AG04450 (cell line): ENCODE measurements around the gene KRTAP3-1. TPM values are rescaled to one million over a fixed set of nuclear protein-coding genes. Genes with fewer than 3 reads are reported as not detected.
"Not testable (repeated sequence)": the region's sequence is repeated elsewhere in the genome, so short reads cannot be mapped to it uniquely, and the experiment has no call there.

Experiments used
- CTCF ChIA-PET: fragments of 300-600, 350-600 bp; formaldehyde crosslinking; extraction: SDS; loops from one replicate; lab custom pipeline; 2022; ENCODE audit warnings: antibody characterized with exemption, inconsistent platforms; lab: Charles Lee
- POLR2A ChIA-PET: fragments of 350-600 bp; formaldehyde crosslinking; extraction: SDS; loops from one replicate; lab custom pipeline; 2021; ENCODE audit warnings: antibody characterized with exemption, inconsistent platforms; lab: Yijun Ruan, JAX
- DNase-seq: peaks from one replicate; pipeline ENCODE4 v3.0.0-alpha.2; 2011; ENCODE audit warnings: low read depth, low spot score
- H3K27ac ChIP-seq: one replicate; pipeline ENCODE4 v1.5.1; 2012; ENCODE audit warnings: low read depth, low read length, control low read depth
- H3K27me3 ChIP-seq: one replicate; pipeline ENCODE4 v1.6.0; 2012; ENCODE audit warnings: low read length; ENCODE audit not compliant: control insufficient read depth, insufficient read depth
- H3K4me3 ChIP-seq: 2 replicates; pipeline ENCODE4 v1.5.1; 2011; ENCODE audit warnings: mild to moderate bottlenecking, low read depth, low read length, control low read depth
- H3K9me3 ChIP-seq: 2 replicates; pipeline ENCODE4 v1.5.1; 2012; ENCODE audit warnings: low read length; ENCODE audit not compliant: control insufficient read depth, insufficient read depth
- polyA minus RNA-seq: library from RNA; depleted of rRNA, polyadenylated mRNA; stranded (reverse); fragments of >200 nt; gene quantifications from 2 replicates; pipeline ENCODE4 v1.2.3, GENCODE V29; 2011; rRNA and poly(A)+ RNA removed
- polyA plus RNA-seq: library from polyadenylated mRNA; depleted of rRNA; stranded (reverse); fragments of >200 nt; gene quantifications from 2 replicates; pipeline ENCODE4 v1.2.3, GENCODE V29; 2011; rRNA removed
- TF ChIP-seq, protein P1 (sequence below): IDR thresholded peaks from 2 replicates; pipeline ENCODE4 v1.5.1; 2011; ENCODE audit warnings: low read depth, low read length, control low read depth, inconsistent platforms

KRTAP3-1 gene
- not detected in 2 replicates for polyA plus RNA-seq
- not detected in 2 replicates for polyA minus RNA-seq

DNA sequence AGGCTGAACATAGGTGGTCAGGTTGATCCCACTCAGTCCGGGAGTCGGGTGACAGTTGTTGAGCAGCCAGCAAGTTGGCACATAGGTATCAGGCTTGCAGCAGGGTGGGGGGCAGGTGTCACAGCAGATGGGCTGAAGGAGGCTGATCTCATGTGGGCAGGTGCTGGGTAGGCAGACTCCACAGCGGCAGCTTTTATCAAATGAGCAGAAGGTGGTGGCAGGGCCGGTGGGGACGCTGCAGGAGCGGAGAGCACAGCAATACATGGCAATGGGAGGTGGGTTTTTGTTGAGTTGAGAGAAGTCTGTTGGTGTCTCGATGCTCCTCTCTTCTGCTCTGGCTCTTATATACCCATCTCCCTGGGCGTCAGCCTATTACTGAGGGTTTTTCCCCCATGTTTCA, at the start of gene KRTAP3-1:
Gene KRTAP3-1 (minus strand): TSS at position 318 of the 400 bp plus-strand sequence. CDS start 54 bp downstream, at position 264.
- TF ChIP-seq, protein P1, sequence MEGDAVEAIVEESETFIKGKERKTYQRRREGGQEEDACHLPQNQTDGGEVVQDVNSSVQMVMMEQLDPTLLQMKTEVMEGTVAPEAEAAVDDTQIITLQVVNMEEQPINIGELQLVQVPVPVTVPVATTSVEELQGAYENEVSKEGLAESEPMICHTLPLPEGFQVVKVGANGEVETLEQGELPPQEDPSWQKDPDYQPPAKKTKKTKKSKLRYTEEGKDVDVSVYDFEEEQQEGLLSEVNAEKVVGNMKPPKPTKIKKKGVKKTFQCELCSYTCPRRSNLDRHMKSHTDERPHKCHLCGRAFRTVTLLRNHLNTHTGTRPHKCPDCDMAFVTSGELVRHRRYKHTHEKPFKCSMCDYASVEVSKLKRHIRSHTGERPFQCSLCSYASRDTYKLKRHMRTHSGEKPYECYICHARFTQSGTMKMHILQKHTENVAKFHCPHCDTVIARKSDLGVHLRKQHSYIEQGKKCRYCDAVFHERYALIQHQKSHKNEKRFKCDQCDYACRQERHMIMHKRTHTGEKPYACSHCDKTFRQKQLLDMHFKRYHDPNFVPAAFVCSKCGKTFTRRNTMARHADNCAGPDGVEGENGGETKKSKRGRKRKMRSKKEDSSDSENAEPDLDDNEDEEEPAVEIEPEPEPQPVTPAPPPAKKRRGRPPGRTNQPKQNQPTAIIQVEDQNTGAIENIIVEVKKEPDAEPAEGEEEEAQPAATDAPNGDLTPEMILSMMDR: no peak
- Histone ChIP-seq H3K27me3 (no peaks in the 10 kb centered on the region), H3K27ac (no peak within 1 kb of the TSS), H3K9me3 (no peaks in the 10 kb centered on the region), H3K4me3 (no peak within 1 kb of the TSS)
- no peak for DNase-seq
- CTCF ChIA-PET: interaction anchor here (0.5 to 0.8 kb wide), 2 partner anchors 28 to 640 kb away, joined by 3 to 6 read pairs; no protein-coding TSS in a partner anchor
- POLR2A ChIA-PET: no interaction called here

DNA sequence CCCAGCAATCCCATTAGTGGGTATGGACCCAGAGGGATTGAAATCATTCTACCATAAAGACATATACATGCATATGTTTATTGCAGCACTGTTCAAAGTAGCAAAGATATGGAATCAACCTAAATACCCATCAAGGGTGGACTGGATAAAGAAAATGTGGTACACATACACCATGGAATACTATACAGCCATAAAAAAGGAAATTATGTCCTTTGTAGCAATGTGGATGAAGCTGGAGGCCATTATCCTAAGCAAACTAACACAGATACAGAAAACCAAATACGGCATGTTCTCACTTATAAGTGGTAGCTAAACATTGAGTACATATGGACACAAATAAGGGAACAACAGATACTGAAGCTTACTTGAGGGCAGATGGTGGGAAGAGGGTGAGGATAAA, 48.6 kb upstream of the KRTAP3-1 start:
- Histone ChIP-seq H3K27ac (no peak overlapping the region), H3K4me3 (no peak overlapping the region), H3K27me3 (no peaks in the 10 kb centered on the region), H3K9me3 (no peaks in the 10 kb centered on the region)
- no peak for DNase-seq
- ChIA-PET CTCF (no interaction called here), POLR2A (no interaction called here)
- TF ChIP-seq, protein P1: no peak

DNA sequence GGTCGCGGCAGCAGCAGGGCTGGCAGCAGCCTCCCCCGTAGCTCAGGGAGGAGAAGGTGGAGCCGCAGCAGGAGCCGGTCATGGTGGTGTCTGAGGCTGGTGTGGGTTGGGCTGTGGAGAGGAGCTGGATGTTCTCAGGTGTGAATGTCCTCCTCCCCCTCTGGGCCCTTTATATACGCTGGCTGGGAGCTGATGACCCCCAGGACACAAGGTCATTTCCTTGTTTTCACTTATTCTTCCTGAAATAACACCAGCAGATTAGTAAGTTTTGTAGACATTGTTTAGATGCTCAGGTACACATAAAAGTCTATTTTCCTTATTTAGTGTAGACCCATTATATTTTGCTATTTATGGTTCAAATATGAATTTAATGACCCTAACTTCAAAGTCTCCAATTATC, 46.2 kb upstream of the KRTAP3-1 start, which contains the start of gene KRTAP2-2:
Gene KRTAP2-2 (minus strand): TSS at position 101 of the 400 bp plus-strand sequence. CDS start 19 bp downstream, at position 82.
- H3K27ac ChIP-seq, POLR2A ChIA-PET, H3K27me3 ChIP-seq, H3K4me3 ChIP-seq, H3K9me3 ChIP-seq, DNase-seq: not testable (repeated sequence)
- CTCF ChIA-PET: interaction anchor here (1.3 kb wide), 1 partner anchor 273 kb away, joined by 3 read pairs; no protein-coding TSS in a partner anchor

DNA sequence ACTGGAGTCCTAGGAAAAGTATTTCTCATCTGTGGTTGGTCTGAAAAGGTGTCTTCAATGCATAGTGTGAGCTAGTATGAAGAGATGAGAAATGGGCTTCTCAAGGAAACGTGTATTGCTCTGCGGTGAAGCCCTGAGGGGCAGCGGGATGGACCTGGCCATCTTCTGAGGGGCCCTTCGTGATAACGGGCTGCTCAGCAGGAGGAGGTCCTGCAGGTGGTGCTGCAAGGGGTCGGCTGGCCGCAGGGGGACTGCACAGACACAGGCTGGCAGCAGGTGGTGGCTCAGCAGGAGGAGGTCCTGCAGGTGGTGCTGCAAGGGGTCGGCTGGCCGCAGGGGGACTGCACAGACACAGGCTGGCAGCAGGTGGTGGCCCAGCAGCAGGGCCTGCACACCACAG, 45.6 kb upstream of the KRTAP3-1 start:
- POLR2A ChIA-PET, CTCF ChIA-PET, H3K4me3 ChIP-seq, H3K9me3 ChIP-seq, DNase-seq, H3K27me3 ChIP-seq, H3K27ac ChIP-seq: not testable (repeated sequence)

DNA sequence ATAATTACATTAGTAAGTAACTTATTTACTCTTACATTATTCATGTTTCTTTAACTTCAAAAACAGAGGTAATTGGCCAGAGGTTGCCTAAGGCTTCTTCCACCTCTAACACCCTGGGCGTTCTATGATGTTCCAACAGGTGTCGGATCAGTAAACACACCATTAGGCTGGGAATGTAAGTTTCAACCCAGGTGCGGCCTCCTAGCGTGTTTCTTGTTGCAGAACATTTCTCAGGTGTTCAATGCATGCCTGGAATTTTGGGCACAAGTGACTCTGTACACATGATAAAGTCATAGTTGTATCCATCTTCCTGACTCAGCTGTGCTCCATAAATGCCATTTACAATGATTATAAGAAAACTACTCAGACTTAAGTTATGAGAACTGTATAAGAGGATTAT, 45.1 kb upstream of the KRTAP3-1 start:
- TF ChIP-seq, protein P1: no peak
- no peak for DNase-seq
- Histone ChIP-seq H3K9me3 (no peaks in the 10 kb centered on the region), H3K27me3 (no peaks in the 10 kb centered on the region), H3K4me3 (no peak overlapping the region), H3K27ac (no peak overlapping the region)
- ChIA-PET CTCF (no interaction called here), POLR2A (no interaction called here)

DNA sequence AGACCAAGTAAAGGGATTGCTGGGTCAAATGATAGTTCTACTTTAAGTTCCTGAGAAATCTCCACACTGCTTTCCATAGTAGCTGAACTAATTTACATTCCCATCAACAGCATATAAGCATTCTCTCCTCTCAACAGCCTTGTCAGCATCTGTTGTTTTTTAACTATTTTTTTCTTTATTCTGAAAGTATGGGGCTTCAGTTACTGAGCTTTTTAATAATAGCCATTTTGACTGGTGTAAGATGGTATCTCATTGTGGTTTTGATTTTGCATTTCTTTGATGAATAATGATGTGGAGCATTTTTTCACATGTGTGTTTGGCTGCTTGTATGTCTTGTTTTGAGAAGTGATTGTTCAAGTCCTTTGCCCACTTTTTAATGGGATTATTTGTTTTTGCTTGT, 43.6 kb upstream of the KRTAP3-1 start:
- ChIA-PET POLR2A (no interaction called here), CTCF (no interaction called here)
- no peak overlapping the region for H3K4me3 ChIP-seq
- H3K27me3 ChIP-seq: no peaks in the 10 kb centered on the region
- no peak for DNase-seq
- H3K9me3 ChIP-seq: no peaks in the 10 kb centered on the region
- TF ChIP-seq, protein P1: no peak
- no peak overlapping the region for H3K27ac ChIP-seq
